DND-41 (cell line): ENCODE data around the gene RNF157.

ENCODE experiments used
- ATAC-seq: fragments of 200-7000 bp; cut with Tn5 transposase; 3 replicates; pipeline ENCODE4 v1.9.1; 2021; ENCODE audit warnings: low read depth; ENCODE audit not compliant: insufficient read depth
- DNase-seq: peaks from one replicate; pipeline ENCODE4 v3.0.0-alpha.2; 2020
- H2AFZ ChIP-seq: 2 replicates; pipeline ENCODE4 v1.6.0; 2012; ENCODE audit warnings: low read depth, low read length
- H3K27ac ChIP-seq: 2 replicates; pipeline ENCODE4 v1.5.1; 2012; ENCODE audit warnings: low read length, inconsistent platforms
- H3K27me3 ChIP-seq: fragments of 200-600 bp; sonication (generic); 2 replicates; pipeline ENCODE4 v1.6.0; 2012; ENCODE audit warnings: low read length, mild to moderate bottlenecking, inconsistent platforms; ENCODE audit not compliant: insufficient read depth, poor library complexity
- H3K36me3 ChIP-seq: 2 replicates; pipeline ENCODE4 v1.5.1; 2012; ENCODE audit warnings: low read length, inconsistent platforms; ENCODE audit not compliant: insufficient read depth
- H3K4me1 ChIP-seq: 2 replicates; pipeline ENCODE4 v1.5.1; 2012; ENCODE audit warnings: mild to moderate bottlenecking, low read length; ENCODE audit not compliant: insufficient read depth
- H3K4me2 ChIP-seq: 2 replicates; pipeline ENCODE4 v1.6.0; 2012; ENCODE audit warnings: mild to moderate bottlenecking, moderate library complexity, low read length, inconsistent platforms; ENCODE audit not compliant: insufficient read depth
- H3K4me3 ChIP-seq, 2 experiments: fragments of 200-600 bp in 1 of 2; shearing (Covaris generic) in 1 of 2; 2 replicates each; pipeline ENCODE4 v1.5.1; 2012 to 2016; ENCODE audit warnings: inconsistent platforms in 2 of 2, low read length in 2 of 2, mild to moderate bottlenecking in 2 of 2, low read depth in 1 of 2, moderate library complexity in 1 of 2
- H3K79me2 ChIP-seq: 2 replicates; pipeline ENCODE4 v1.6.0; 2012; ENCODE audit warnings: low read length, inconsistent platforms; ENCODE audit not compliant: insufficient read depth
- H3K9ac ChIP-seq: 2 replicates; pipeline ENCODE4 v1.6.0; 2012; ENCODE audit warnings: low read depth, mild to moderate bottlenecking, inconsistent platforms, low read length, moderate library complexity
- H3K9me3 ChIP-seq: 2 replicates; pipeline ENCODE4 v1.5.1; 2012; ENCODE audit warnings: low read length, moderate library complexity, mild to moderate bottlenecking, inconsistent platforms; ENCODE audit not compliant: insufficient read depth, severe bottlenecking
- H4K20me1 ChIP-seq: 2 replicates; pipeline ENCODE4 v1.6.0; 2012; ENCODE audit warnings: low read length; ENCODE audit not compliant: insufficient read depth
- CTCF ChIP-seq: IDR thresholded peaks from 2 replicates; pipeline ENCODE4 v1.5.1; 2012; ENCODE audit warnings: borderline replicate concordance, low read length, moderate library complexity, mild to moderate bottlenecking; ENCODE audit not compliant: poor library complexity, severe bottlenecking; ENCODE audit errors: extremely low read depth
- EZH2 ChIP-seq: IDR thresholded peaks from 3 replicates; pipeline ENCODE4 v1.6.1; 2012; ENCODE audit warnings: borderline replicate concordance, low read depth, mild to moderate bottlenecking, moderate library complexity, low read length, inconsistent platforms; ENCODE audit not compliant: severe bottlenecking

Gene RNF157

GRCh38 chr17:76097716-76098295 is 142.5 kb downstream of the RNF157 start:
- peaks cover 78% of the 10 kb centered on the region for H3K36me3 ChIP-seq
- TF ChIP-seq CTCF = no peak
- H3K4me1 ChIP-seq = peaks cover 15% of the 10 kb centered on the region

GRCh38 chr17:76095943-76096342 is 144.3 kb downstream of the RNF157 start:
- no peaks in the 10 kb centered on the region for H3K79me2 ChIP-seq
- H3K36me3 ChIP-seq = peaks cover 83% of the 10 kb centered on the region
- H4K20me1 ChIP-seq = no peaks in the 10 kb centered on the region
- no peaks in the 10 kb centered on the region for H3K27me3 ChIP-seq
- TF ChIP-seq CTCF = no peak
- TF ChIP-seq EZH2 = no peak
- DNase-seq = no peak
- H3K4me3 ChIP-seq = no peak overlapping the region
- H2AFZ ChIP-seq = no peak overlapping the region
- no peak overlapping the region for H3K27ac ChIP-seq
- H3K4me2 ChIP-seq = no peak overlapping the region
- no peak for ATAC-seq
- no peaks in the 10 kb centered on the region for H3K4me1 ChIP-seq
- no peaks in the 10 kb centered on the region for H3K9me3 ChIP-seq
- H3K9ac ChIP-seq = no peak overlapping the region

More at GRCh38 chr17:76097716-76098295, 142.5 kb downstream of the RNF157 start:
- Histone ChIP-seq H3K27me3 (no peaks in the 10 kb centered on the region), H3K27ac (no peak overlapping the region), H2AFZ (no peak overlapping the region), H4K20me1 (no peaks in the 10 kb centered on the region), H3K9me3 (no peaks in the 10 kb centered on the region), H3K4me3 (no peak overlapping the region), H3K9ac (no peak overlapping the region), H3K4me2 (no peak overlapping the region), H3K79me2 (peaks cover 15% of the 10 kb centered on the region)
- DNase-seq (no peak), ATAC-seq (no peak)

- Histone ChIP-seq H3K36me3 (peaks cover 86% of the 10 kb centered on the region), H3K4me1 (no peaks in the 10 kb centered on the region), H4K20me1 (no peaks in the 10 kb centered on the region), H3K27ac (no peak overlapping the region), H3K9ac (no peak overlapping the region), H2AFZ (no peak overlapping the region), H3K9me3 (no peaks in the 10 kb centered on the region), H3K27me3 (no peaks in the 10 kb centered on the region), H3K79me2 (no peaks in the 10 kb centered on the region), H3K4me3 (no peak overlapping the region), H3K4me2 (no peak overlapping the region)
- ATAC-seq (no peak), DNase-seq (no peak)
- TF ChIP-seq CTCF (no peak), EZH2 (no peak)
Measured at GRCh38 chr17:76094046-76094445, 146.2 kb downstream of the RNF157 start.
